GM23338 (cell line): ENCODE data around the gene SCCPDH. TPM values are rescaled to one million over a fixed set of nuclear protein-coding genes. Genes with fewer than 3 reads are reported as not detected.

ENCODE experiments used
- ATAC-seq: fragments of 200-7000 bp; cut with Tn5 transposase; 3 replicates; pipeline ENCODE4 v1.9.1; 2020
- DNase-seq: peaks from one replicate; pipeline ENCODE4 v3.0.0-alpha.2; 2015; ENCODE audit warnings: low spot score
- H2AFZ ChIP-seq: fragments of 200-600 bp; sonication (generic); 2 replicates; pipeline ENCODE4 v1.8.0; 2016; ENCODE audit warnings: antibody characterized with exemption, mild to moderate bottlenecking, moderate library complexity
- H3F3A ChIP-seq: fragments of 200-600 bp; sonication (generic); replicated peaks from 2 replicates; pipeline ENCODE4 v1.8.0; 2017; ENCODE audit warnings: antibody characterized with exemption, mixed run types, low read depth
- H3K27ac ChIP-seq: fragments of 200-600 bp; sonication (generic); 2 replicates; pipeline ENCODE4 v1.6.1; 2016; ENCODE audit warnings: low read depth
- H3K27me3 ChIP-seq: fragments of 200-600 bp; sonication (generic); 2 replicates; pipeline ENCODE4 v1.8.0; 2016; ENCODE audit warnings: mild to moderate bottlenecking, mixed run types, moderate library complexity; ENCODE audit not compliant: insufficient read depth
- H3K36me3 ChIP-seq: fragments of 200-600 bp; sonication (generic); 2 replicates; pipeline ENCODE4 v1.8.0; 2016; ENCODE audit warnings: mild to moderate bottlenecking; ENCODE audit not compliant: insufficient read depth
- H3K4me1 ChIP-seq: fragments of 200-600 bp; sonication (generic); 2 replicates; pipeline ENCODE4 v1.8.0; 2016; ENCODE audit warnings: mild to moderate bottlenecking, moderate library complexity; ENCODE audit not compliant: insufficient read depth
- H3K4me2 ChIP-seq: fragments of 200-600 bp; sonication (generic); 2 replicates; pipeline ENCODE4 v1.7.1; 2017; ENCODE audit warnings: mixed run types
- H3K4me3 ChIP-seq: fragments of 200-600 bp; sonication (generic); 2 replicates; pipeline ENCODE4 v1.6.1; 2016; ENCODE audit warnings: mixed run types
- H3K79me2 ChIP-seq: fragments of 200-600 bp; sonication (generic); replicated peaks from 2 replicates; pipeline ENCODE4 v1.8.0; 2017; ENCODE audit warnings: mild to moderate bottlenecking; ENCODE audit not compliant: insufficient read depth
- H3K9me2 ChIP-seq: fragments of 200-600 bp; sonication (generic); 2 replicates; pipeline ENCODE4 v1.8.0; 2017; ENCODE audit not compliant: insufficient read depth
- H4K20me1 ChIP-seq: fragments of 200-600 bp; sonication (generic); replicated peaks from 2 replicates; pipeline ENCODE4 v1.8.0; 2017; ENCODE audit warnings: mild to moderate bottlenecking; ENCODE audit not compliant: insufficient read depth
- H3K27ac Mint-ChIP-seq: 2 replicates; pipeline ENCODE4 v1.8.0; 2020; ENCODE audit warnings: inconsistent platforms, mild to moderate bottlenecking, moderate library complexity, mixed read lengths
- H3K27me3 Mint-ChIP-seq: 3 replicates; pipeline ENCODE4 v1.8.0; 2022; ENCODE audit warnings: low read depth, mild to moderate bottlenecking, moderate library complexity, mixed read lengths, inconsistent platforms; ENCODE audit not compliant: insufficient read depth, poor library complexity
- H3K36me3 Mint-ChIP-seq: 3 replicates; pipeline ENCODE4 v1.8.0; 2021; ENCODE audit warnings: low read depth, mild to moderate bottlenecking, inconsistent platforms, moderate library complexity, mixed read lengths
- H3K4me1 Mint-ChIP-seq: 3 replicates; pipeline ENCODE4 v1.8.0; 2020; ENCODE audit warnings: mild to moderate bottlenecking, inconsistent platforms, mixed read lengths
- H3K4me3 Mint-ChIP-seq: 3 replicates; pipeline ENCODE4 v1.8.0; 2021; ENCODE audit warnings: moderate library complexity, mild to moderate bottlenecking, inconsistent platforms, mixed read lengths
- H3K9me3 Mint-ChIP-seq: 3 replicates; pipeline ENCODE4 v1.8.0; 2020; ENCODE audit warnings: moderate library complexity, mild to moderate bottlenecking, inconsistent platforms, mixed read lengths
- CREB1 ChIP-seq: fragments of 250-450 bp; sonication (Bioruptor Pico); IDR thresholded peaks from 2 replicates; pipeline ENCODE4 v1.5.0; 2020; ENCODE audit warnings: low read depth, mild to moderate bottlenecking, moderate library complexity
- EZH2phosphoT487 ChIP-seq: fragments of 200-600 bp; sonication (generic); IDR thresholded peaks from one replicate; pipeline ENCODE4 v1.8.1; 2018; ENCODE audit warnings: antibody characterized with exemption; ENCODE audit not compliant: unreplicated experiment
- STAT1 ChIP-seq: IDR thresholded peaks from one replicate; pipeline ENCODE4 v1.6.1; 2016; ENCODE audit warnings: antibody characterized with exemption; ENCODE audit not compliant: unreplicated experiment
- ZNF331 ChIP-seq: fragments of 250-450 bp; sonication (Bioruptor Pico); IDR thresholded peaks from 2 replicates; pipeline ENCODE4 v1.5.0; 2020; ENCODE audit warnings: low read depth, mild to moderate bottlenecking, moderate library complexity
- polyA plus RNA-seq: library from polyadenylated mRNA; unstranded; fragments of >200 nt; fragmentation: Nextera tagmentation; extraction: Ambion mirVana; gene quantifications from 2 replicates; pipeline ENCODE4 v1.2.1, GENCODE V29; 2016
- total RNA-seq: library from RNA; depleted of rRNA; stranded (reverse); fragments of >200 nt; shearing (Covaris generic); gene quantifications from 2 replicates; pipeline ENCODE4 v1.2.3, GENCODE V29; 2014
- TF ChIP-seq, protein P1 (sequence below): IDR thresholded peaks from one replicate; pipeline ENCODE4 v1.6.1; 2018; ENCODE audit warnings: antibody characterized with exemption; ENCODE audit not compliant: unreplicated experiment
- TF ChIP-seq, protein P2 (sequence below): fragments of 250-450 bp; sonication (Bioruptor Pico); IDR thresholded peaks from 2 replicates; pipeline ENCODE4 v1.5.0; 2020; ENCODE audit warnings: mild to moderate bottlenecking, moderate library complexity

SCCPDH gene
- total and polyA plus RNA-seq, 2 experiments from 2014 or later, result 14.4 to 18.8 TPM

DNA sequence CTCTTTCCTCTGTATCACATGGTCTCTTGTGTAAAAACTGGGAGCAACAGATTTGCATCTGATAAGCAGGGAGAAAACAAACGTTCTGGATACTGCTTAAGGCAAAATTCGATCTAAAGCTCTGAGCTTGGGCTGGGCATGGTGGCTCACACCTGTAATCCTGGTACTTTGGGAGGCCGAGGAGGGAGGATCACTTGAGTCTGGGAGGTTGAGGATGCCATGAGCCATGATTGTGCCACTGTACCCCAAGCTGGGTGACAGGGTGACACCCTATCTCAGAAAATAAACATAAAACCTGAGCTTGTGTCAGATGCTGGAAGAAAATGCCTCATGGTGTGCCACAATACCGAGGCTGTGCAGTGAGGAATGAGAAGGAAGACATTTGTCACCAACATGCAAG, 73.9 kb downstream of the SCCPDH start (continued):
- TF ChIP-seq, protein P1, sequence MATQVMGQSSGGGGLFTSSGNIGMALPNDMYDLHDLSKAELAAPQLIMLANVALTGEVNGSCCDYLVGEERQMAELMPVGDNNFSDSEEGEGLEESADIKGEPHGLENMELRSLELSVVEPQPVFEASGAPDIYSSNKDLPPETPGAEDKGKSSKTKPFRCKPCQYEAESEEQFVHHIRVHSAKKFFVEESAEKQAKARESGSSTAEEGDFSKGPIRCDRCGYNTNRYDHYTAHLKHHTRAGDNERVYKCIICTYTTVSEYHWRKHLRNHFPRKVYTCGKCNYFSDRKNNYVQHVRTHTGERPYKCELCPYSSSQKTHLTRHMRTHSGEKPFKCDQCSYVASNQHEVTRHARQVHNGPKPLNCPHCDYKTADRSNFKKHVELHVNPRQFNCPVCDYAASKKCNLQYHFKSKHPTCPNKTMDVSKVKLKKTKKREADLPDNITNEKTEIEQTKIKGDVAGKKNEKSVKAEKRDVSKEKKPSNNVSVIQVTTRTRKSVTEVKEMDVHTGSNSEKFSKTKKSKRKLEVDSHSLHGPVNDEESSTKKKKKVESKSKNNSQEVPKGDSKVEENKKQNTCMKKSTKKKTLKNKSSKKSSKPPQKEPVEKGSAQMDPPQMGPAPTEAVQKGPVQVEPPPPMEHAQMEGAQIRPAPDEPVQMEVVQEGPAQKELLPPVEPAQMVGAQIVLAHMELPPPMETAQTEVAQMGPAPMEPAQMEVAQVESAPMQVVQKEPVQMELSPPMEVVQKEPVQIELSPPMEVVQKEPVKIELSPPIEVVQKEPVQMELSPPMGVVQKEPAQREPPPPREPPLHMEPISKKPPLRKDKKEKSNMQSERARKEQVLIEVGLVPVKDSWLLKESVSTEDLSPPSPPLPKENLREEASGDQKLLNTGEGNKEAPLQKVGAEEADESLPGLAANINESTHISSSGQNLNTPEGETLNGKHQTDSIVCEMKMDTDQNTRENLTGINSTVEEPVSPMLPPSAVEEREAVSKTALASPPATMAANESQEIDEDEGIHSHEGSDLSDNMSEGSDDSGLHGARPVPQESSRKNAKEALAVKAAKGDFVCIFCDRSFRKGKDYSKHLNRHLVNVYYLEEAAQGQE, result no peak
- TF ChIP-seq ZNF331 (no peak), STAT1 (no peak)

DNA sequence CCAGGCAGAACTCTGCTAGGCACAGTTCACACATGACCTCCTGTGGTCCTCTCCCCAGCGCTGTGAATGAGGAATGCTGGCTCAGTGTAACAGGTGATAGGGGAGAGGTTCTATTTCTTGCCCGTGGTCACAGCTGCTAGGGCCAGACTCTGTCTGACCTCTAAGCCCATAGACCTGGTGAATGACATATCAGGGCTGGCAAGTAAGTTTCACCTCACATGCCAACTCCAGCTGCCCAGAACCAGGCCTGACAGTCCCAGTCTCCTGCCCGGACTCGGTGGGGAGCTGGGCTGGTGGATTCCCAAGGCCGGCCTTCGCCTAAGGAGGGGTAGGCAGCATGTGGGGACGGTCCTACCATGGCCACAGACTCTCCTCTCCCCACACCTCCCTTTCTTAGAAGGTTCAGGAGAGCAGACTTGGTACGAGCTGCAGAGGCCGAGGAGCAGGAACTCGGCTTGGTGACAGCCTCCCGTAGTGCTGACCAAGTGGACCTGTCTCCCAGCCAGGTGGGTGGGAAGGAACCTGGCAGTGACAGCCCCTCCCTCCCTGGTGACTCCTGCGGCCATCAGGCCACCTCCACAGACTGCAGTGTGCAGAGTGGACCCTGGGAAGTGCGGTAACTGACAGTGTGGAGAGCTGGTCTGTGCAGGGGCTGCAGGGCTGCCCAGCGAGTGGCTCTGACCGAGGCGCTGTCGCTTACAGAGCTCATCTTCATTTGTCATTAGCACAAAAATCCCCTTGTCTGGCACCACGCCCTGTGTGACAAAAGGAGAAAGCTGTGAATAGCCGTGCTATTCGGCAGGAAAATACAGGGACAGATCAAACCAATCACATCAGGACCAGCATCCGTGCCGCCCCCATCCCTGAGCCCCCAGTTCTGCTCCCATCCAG, 74.6 kb downstream of the SCCPDH start:
- Histone ChIP-seq H3F3A (0 out of 2 replicates have a peak, but pooled peaks cover 2% of the 10 kb centered on the region), H3K27ac (no peak overlapping the region), H4K20me1 (no peaks in the 10 kb centered on the region), H3K4me3 (no peak overlapping the region), H3K4me2 (no peak overlapping the region), H3K9me2 (no peaks in the 10 kb centered on the region), H3K36me3 (no peaks in the 10 kb centered on the region), H3K79me2 (no peaks in the 10 kb centered on the region), H3K4me1 (peaks cover 12% of the 10 kb centered on the region), H3K27me3 (no peaks in the 10 kb centered on the region), H2AFZ (no peak overlapping the region)
- H3K36me3 Mint-ChIP-seq, result no peaks in the 10 kb centered on the region
- H3K27me3 Mint-ChIP-seq, result peaks cover 9% of the 10 kb centered on the region
- no peak overlapping the region for H3K4me3 Mint-ChIP-seq
- no peak for ATAC-seq
- no peak for DNase-seq
- no peaks in the 10 kb centered on the region for H3K9me3 Mint-ChIP-seq
- no peak for TF ChIP-seq EZH2phosphoT487
- TF ChIP-seq, protein P1, result no peak
- no peak for TF ChIP-seq STAT1
- TF ChIP-seq CREB1 (CRISPR knock-in tag), result no peak
- TF ChIP-seq, protein P2, sequence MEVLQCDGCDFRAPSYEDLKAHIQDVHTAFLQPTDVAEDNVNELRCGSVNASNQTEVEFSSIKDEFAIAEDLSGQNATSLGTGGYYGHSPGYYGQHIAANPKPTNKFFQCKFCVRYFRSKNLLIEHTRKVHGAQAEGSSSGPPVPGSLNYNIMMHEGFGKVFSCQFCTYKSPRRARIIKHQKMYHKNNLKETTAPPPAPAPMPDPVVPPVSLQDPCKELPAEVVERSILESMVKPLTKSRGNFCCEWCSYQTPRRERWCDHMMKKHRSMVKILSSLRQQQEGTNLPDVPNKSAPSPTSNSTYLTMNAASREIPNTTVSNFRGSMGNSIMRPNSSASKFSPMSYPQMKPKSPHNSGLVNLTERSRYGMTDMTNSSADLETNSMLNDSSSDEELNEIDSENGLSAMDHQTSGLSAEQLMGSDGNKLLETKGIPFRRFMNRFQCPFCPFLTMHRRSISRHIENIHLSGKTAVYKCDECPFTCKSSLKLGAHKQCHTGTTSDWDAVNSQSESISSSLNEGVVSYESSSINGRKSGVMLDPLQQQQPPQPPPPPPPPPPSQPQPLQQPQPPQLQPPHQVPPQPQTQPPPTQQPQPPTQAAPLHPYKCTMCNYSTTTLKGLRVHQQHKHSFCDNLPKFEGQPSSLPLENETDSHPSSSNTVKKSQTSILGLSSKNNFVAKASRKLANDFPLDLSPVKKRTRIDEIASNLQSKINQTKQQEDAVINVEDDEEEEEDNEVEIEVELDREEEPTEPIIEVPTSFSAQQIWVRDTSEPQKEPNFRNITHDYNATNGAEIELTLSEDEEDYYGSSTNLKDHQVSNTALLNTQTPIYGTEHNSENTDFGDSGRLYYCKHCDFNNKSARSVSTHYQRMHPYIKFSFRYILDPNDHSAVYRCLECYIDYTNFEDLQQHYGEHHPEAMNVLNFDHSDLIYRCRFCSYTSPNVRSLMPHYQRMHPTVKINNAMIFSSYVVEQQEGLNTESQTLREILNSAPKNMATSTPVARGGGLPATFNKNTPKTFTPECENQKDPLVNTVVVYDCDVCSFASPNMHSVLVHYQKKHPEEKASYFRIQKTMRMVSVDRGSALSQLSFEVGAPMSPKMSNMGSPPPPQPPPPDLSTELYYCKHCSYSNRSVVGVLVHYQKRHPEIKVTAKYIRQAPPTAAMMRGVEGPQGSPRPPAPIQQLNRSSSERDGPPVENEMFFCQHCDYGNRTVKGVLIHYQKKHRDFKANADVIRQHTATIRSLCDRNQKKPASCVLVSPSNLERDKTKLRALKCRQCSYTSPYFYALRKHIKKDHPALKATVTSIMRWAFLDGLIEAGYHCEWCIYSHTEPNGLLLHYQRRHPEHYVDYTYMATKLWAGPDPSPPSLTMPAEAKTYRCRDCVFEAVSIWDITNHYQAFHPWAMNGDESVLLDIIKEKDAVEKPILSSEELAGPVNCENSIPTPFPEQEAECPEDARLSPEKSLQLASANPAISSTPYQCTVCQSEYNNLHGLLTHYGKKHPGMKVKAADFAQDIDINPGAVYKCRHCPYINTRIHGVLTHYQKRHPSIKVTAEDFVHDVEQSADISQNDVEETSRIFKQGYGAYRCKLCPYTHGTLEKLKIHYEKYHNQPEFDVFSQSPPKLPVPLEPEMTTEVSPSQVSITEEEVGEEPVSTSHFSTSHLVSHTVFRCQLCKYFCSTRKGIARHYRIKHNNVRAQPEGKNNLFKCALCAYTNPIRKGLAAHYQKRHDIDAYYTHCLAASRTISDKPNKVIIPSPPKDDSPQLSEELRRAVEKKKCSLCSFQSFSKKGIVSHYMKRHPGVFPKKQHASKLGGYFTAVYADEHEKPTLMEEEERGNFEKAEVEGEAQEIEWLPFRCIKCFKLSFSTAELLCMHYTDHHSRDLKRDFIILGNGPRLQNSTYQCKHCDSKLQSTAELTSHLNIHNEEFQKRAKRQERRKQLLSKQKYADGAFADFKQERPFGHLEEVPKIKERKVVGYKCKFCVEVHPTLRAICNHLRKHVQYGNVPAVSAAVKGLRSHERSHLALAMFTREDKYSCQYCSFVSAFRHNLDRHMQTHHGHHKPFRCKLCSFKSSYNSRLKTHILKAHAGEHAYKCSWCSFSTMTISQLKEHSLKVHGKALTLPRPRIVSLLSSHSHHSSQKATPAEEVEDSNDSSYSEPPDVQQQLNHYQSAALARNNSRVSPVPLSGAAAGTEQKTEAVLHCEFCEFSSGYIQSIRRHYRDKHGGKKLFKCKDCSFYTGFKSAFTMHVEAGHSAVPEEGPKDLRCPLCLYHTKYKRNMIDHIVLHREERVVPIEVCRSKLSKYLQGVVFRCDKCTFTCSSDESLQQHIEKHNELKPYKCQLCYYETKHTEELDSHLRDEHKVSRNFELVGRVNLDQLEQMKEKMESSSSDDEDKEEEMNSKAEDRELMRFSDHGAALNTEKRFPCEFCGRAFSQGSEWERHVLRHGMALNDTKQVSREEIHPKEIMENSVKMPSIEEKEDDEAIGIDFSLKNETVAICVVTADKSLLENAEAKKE (CRISPR knock-in tag), result no peak
- no peak overlapping the region for H3K27ac Mint-ChIP-seq
- peaks cover 28% of the 10 kb centered on the region for H3K4me1 Mint-ChIP-seq
